ENCODE data around the gene TLL1.

DNA sequence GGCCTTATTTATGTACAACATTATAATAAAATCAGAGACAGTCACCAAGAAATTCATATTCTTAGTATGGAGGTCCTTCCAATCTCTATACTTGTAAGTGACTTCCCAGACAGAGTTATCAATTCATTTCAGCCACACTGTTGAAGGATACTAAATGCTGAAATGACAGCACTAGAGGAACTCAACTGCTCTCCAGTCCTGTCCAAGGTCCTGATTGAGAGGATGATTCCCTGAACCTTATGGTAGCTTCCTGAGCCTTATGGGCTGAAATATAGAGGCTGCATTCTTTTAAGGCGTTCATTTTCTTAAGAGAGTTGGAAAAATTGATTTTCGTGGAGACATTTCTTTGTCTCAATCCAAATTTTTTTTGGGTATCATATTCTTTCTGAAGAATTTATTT is 205.9 kb downstream of the TLL1 start:
- TF ChIP-seq POLR2A (IDR thresholded peaks at IDR 0.05; ENCODE audit: low read depth, low read length) (no peak), POLR2AphosphoS5 (IDR thresholded peaks at IDR 0.05; ENCODE audit: low read depth, low read length) (no peak), TAF1 (IDR thresholded peaks at IDR 0.05; ENCODE audit: borderline replicate concordance, low read depth, low read length) (no peak)
